Measurements from ENCODE around the gene TMEM253.

The TMEM253 gene

DNA sequence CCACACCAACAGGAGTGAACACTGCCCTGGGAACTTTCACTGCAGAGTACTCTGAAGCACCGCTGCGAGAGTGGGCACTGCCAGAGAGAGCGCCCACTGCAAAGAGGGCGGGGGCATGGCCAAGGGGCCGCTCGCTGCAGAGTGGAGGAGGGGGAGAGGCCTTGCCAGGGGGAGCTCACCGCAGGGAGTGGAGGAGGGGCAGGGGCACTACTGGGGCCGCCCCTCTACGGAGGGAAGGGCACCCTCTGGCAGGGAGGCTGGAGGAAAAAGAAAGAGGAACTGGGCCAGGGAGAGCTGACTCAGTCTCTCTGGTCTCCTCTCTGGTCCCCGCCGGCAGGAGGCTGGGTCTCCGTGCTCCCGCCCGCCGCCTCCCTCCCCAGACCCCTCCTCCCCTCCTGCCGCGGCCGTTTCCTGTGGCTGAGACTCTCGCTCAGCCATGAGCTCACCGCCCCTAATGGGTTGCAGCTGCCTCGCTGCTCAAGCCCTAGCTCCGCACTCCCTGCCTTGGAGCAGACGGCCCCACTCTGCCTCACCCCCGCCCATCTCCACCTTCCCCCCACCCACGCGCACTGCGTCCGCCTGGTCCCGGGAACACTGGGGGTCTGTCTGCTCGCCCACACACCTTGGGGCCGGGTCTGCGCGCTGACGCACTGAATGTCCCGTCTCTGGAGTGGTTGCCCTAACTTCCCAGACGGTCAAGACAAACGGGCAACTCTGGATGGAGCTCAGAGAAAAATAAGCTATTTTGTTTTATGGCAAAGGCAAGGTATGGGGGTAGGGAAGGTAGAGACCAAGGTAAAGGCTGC, 29.4 kb upstream of the TMEM253 start:
- no peak for DNase-seq (ENCODE audit: low read depth)

DNA sequence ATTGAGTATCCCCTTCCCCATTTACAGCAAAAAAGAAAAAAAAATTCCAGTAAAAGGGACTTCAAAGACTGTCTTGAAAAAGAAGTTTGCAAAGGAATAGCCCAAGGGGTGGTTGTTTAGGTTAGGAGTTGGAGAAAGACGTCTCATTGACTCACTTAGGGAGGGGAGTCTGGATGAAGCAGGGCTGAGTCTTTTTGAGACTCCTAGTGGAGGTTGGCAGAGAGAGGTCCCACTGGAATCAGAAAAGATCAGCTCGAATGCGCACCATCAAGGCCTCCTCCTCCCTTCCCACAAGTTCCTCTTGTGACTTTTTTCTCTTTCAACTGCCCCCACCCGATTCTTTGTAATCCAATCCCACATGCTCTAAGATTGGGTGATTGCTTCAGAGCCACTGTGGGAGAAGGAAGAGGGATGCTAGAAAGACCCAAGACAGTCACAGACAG, 28.8 kb upstream of the TMEM253 start:
- no peak for DNase-seq (ENCODE audit: low read depth)

DNA sequence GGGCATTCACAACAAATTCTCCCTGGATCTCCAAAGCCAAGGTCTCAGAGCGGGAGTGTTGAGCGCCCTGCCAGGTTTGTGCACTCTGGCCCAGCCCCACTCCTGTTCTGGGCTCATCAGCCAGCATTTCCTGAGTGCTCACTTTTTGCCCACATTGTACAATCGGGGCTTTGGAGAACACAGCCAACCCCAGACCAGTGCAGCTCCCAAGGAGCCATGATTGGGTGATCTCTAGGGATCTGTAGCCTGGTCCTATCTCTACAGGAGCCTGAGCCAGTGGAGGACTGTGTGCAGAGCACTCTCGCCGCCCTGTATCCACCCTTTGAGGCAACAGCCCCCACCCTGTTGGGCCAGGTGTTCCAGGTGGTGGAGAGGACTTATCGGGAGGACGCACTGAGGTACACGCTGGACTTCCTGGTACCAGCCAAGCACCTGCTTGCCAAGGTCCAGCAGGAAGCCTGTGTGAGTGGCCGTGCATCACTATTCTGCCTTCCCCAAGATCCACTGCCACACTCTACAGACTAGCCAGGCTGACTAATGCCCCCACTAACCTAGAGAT, 28.0 kb upstream of the TMEM253 start:
- no peak for DNase-seq (ENCODE audit: low read depth)

DNA sequence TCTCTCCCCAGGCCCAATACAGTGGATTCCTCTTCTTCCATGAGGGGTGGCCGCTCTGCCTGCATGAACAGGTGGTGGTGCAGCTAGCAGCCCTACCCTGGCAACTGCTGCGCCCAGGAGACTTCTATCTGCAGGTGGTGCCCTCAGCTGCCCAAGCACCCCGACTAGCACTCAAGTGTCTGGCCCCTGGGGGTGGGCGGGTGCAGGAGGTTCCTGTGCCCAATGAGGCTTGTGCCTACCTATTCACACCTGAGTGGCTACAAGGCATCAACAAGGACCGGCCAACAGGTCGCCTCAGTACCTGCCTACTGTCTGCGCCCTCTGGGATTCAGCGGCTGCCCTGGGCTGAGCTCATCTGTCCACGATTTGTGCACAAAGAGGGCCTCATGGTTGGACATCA, 26.9 kb upstream of the TMEM253 start:
- DNase-seq (ENCODE audit: low read depth): no peak

DNA sequence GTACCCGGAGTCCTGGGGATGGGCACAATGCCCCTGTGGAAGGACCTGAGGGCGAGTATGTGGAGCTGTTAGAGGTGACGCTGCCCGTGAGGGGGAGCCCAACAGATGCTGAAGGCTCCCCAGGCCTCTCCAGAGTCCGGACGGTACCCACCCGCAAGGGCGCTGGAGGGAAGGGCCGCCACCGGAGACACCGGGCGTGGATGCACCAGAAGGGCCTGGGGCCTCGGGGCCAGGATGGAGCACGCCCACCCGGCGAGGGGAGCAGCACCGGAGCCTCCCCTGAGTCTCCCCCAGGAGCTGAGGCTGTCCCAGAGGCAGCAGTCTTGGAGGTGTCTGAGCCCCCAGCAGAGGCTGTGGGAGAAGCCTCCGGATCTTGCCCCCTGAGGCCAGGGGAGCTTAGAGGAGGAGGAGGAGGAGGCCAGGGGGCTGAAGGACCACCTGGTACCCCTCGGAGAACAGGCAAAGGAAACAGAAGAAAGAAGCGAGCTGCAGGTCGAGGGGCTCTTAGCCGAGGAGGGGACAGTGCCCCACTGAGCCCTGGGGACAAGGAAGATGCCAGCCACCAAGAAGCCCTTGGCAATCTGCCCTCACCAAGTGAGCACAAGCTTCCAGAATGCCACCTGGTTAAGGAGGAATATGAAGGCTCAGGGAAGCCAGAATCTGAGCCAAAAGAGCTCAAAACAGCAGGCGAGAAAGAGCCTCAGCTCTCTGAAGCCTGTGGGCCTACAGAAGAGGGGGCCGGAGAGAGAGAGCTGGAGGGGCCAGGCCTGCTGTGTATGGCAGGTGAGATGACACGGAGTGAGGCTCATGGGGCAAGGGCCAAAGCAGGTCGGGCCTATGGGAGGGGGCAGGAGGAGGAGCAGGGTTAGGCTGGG, 26.2 kb upstream of the TMEM253 start:
- no peak for DNase-seq (ENCODE audit: low read depth)

DNA sequence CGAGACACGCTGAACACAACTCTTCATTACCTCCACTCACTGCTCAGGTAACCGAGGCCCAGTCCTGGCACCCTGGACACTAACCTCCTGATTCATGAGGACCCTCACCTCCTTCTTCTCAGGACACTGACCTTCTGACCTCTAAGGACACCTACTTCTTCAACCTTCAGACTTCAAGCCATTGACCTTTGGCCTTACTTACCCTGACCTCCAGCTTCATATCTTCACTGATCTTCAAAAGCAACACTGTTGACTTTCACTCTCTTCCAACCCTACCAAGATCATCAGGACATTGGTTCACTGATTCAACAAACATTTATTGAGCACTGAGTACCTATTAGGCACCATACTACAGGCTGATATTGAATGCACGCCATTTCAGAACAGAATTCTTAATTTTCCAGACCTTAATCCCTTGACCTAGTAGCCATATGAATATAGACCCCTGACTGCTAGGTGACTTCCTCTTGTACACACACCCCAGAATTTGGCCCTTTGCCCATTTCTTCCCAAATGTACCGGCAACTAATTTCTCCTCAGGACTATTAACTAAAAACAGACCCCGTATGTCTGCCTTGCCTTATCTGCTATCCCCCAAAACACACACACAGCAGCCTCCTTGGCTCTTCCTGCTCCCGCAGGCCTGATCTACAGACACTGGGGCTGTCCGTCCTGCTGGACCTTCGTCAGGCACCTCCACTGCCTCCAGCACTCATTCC, 25.0 kb upstream of the TMEM253 start:
- no peak for DNase-seq (ENCODE audit: low read depth)

DNA sequence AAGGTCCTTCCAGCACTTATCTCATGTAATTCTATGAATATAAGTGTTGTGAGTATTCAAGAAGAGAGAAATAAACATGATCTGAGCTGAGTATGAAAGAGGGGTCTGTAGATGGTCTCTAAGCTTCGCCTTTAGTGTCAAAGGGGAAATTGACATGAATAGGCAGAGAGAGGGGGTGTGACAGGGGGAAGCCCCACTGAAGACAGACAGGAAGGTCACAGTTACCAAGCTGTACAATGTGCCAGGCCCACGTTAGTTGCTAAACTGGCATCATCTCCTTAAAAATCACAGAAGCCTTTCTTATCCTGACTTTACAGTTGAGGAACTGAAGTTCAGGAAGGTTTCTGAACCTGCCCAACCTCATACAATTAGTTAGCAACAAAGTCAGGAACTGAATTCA, 23.2 kb upstream of the TMEM253 start:
- no peak for DNase-seq (ENCODE audit: low read depth)

DNA sequence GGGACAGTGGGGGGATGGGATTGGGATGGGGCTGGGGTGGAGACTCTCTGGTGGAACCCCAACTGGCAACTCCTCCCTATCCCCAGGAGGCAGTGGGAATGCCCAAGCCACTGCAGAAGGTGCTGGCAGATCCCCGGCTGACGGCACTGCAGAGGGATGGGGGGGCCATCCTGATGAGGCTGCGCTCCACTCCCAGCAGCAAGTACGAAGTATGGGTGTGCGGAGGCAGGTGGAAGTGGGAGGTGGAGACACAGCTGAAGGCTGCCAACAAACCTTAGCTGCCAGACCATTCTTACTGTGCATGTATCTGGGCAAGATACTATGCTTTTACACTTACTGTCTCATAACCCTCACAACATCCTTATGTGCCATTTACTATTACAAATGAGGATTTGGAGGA, 22.6 kb upstream of the TMEM253 start:
- no peak for DNase-seq (ENCODE audit: low read depth)

DNA sequence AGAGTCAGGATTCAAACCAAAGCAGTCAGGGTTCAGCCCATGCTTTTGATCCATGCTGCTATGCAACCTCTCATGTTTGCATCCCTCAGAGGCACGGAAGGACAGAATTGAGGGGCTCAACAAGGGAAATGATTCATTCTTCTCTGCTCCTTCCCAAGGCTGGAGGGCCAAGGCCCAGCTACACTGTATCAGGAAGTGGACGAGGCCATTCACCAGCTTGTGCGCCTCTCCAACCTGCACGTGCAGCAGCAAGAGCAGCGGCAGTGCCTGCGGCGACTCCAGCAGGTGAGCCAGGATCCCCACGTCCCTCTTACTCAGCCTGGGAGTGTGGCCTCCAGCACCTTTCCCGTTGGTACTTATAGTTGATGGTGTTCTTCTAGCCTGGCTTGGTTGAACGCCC, 22.1 kb upstream of the TMEM253 start:
- no peak for DNase-seq (ENCODE audit: low read depth)

DNA sequence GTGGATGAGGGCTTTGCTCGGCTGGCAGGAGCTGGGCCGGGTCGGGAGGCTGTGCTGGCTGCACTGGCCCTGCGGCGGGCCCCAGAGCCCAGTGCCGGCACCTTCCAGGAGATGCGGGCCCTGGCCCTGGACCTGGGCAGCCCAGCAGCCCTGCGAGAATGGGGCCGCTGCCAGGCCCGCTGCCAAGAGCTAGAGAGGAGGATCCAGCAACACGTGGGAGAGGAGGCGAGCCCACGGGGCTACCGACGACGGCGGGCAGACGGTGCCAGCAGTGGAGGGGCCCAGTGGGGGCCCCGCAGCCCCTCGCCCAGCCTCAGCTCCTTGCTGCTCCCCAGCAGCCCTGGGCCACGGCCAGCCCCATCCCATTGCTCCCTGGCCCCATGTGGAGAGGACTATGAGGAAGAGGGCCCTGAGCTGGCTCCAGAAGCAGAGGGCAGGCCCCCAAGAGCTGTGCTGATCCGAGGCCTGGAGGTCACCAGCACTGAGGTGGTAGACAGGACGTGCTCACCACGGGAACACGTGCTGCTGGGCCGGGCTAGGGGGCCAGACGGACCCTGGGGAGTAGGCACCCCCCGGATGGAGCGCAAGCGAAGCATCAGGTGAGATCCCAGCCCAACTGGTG, 19.2 kb upstream of the TMEM253 start:
- DNase-seq (ENCODE audit: low read depth): no peak

DNA sequence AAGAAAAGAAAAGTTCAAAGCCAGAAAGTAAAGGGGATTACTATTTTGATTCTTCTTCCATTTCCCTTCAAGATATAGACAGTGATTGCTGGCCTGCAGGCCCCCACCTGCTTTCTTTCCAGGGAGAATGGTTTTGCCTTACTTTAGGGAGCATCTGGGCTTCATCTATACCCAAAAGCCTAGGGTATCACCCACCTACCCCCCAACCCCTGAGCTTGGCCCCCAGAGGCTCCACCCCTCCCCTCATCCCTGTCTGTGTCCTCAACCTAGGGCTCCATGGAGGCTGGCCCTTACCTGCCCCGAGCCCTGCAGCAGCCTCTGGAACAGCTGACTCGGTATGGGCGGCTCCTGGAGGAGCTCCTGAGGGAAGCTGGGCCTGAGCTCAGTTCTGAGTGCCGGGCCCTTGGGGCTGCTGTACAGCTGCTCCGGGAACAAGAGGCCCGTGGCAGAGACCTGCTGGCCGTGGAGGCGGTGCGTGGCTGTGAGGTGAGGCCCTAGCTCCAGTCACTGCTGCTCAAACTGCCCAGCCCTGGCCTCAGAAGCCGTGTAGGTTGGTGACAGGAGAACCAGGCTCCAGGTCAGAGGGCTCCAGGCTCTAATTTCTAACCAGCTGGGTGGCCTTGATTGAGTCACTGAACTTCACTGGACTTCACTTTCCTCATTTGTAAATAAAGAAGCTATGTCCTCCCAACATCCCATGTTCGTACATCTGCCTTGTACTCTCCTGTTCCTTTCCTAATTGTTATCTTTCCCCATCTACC, 17.1 kb upstream of the TMEM253 start:
- no peak for DNase-seq (ENCODE audit: low read depth)

DNA sequence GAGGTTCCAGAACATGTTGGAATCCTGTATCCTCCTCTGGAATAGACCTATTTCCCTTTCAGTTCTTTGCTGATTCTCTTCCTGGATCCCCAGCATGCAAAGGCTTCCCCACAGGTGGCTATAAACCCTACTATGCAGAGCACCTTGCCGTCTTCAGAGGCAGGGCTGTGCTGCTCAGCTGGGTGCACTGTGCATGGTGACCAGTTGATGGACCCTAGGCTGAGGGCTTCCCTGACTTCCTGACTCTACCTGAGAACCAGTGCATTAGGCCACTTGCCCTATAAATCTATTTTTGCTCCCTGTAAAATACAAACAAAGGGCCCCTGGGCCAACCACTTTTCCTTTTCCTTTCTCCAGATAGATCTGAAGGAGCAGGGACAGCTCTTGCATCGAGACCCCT, 16.5 kb upstream of the TMEM253 start:
- no peak for DNase-seq (ENCODE audit: low read depth)

DNA sequence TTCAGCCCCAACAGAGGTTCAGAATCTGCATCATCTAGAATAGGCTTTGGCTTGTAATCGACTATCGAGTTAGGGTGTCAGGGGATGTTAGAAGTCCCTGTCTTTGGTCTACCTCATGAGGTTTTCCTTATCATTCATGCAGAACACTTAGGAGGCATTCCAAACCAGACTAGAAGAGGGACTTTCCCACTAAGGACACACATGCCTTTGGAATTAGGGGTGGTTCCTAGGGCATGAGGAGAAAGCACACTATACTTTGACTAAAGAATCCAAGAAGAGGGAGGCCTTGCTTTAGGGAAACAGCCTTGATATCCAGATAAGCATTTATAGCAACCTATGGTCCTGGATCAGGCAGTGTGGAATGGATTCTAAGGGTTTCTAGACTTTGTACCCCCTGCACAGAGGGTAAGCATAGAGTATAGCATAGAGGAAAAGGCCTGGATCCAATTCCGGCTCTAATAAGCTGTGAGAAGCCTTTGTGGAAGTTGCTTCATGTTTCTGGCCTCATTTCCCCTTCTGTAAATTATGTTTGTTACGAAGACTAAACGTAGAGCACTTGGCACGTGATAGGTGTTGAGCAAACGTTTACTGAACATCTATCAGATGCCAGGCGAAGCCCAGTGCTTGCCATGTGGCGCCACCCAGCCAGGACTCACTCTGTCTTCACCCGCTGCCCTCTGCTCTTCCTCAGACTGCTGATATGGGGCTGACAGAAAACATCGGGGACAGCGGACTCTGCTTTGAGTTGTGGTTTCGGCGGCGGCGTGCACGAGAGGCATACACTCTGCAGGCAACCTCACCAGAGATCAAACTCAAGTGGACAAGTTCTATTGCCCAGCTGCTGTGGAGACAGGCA, 15.6 kb upstream of the TMEM253 start:
- no peak for DNase-seq (ENCODE audit: low read depth)

DNA sequence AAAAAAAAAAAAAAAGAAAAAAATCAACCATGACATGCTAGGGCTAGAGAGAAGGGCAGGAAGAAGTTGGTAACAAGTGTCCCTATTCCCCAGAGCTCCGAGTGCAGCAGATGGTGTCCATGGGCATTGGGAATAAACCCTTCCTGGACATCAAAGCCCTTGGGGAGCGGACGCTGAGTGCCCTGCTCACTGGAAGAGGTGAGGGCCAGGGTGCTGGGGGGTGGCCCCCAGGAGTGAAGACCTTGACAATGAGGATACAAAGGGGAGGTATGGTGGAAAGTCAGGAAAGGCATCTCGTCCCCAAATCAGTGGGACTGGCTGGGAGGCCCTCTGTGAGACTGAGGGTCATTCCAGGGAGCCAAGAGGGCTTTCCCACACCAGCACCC, 14.0 kb upstream of the TMEM253 start:
- no peak for DNase-seq (ENCODE audit: low read depth)

DNA sequence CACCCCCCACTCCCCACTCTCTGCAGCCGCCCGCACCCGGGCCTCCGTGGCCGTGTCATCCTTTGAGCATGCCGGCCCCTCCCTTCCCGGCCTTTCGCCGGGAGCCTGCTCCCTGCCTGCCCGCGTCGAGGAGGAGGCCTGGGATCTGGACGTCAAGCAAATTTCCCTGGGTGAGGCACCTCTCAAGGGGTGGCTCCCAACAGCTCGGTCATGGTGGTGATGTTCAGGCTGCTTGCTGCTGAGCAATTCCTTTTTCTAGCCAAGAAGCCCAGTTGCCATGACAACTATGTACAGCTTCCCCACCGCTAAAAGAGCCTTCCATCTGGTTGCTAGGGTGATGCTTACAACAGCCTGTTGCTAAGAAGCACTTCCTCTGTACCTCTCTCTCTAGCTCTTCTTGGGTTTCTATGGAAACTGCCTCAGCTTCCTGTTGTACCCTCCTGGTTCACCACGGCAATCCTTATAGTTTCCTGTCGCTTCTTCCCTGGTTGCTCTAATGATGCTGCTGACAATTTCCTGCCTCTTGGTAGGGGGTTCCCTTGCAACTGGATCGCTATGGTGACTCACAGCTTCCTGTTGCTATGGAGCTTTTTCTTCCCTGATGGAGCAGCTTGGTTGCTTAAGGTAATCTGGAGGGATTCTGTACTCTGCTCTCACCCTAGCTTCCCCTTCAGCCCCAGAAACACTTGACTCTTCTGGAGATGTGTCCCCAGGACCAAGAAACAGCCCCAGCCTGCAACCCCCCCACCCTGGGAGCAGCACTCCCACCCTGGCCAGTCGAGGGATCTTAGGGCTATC, 13.4 kb upstream of the TMEM253 start:
- no peak for DNase-seq (ENCODE audit: low read depth)

DNA sequence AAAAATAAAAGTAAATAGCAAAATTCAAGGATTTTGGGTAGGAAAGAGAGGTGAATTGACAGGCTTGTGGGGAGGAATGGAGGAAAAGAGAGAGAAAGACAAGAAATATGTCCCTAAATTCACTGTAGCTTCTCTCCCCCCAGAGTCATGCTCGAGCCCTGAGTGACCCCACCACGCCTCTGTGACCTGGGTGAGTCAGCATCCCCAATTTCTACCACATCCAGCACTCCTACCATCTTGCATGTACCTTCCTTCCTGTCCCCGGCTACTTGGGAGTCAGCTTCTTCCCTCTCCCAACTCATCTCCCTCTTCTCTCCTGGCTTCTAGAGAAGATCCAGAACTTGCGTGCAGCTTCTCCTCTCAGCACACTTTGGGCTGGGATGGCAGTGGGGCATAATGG, 12.2 kb upstream of the TMEM253 start:
- no peak for DNase-seq (ENCODE audit: low read depth)

DNA sequence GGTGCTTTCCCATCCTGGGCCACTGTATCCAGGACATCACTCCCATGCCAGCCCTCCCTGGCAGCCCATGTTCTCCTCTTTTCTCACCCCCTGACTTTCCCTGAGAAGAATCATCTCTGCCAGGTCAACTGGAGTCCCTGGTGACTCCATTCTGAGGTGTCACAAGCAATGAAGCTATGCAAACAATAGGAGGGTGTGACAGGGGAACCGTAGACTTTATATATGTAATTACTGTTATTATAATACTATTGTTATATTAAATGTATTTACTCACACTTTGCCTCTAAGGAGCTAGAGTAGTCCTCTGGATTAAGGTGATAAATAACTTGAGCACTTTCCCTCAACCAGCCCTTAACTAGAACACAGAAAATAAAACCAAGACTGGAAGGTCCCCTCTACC, 11.6 kb upstream of the TMEM253 start:
- no peak for DNase-seq (ENCODE audit: low read depth)

DNA sequence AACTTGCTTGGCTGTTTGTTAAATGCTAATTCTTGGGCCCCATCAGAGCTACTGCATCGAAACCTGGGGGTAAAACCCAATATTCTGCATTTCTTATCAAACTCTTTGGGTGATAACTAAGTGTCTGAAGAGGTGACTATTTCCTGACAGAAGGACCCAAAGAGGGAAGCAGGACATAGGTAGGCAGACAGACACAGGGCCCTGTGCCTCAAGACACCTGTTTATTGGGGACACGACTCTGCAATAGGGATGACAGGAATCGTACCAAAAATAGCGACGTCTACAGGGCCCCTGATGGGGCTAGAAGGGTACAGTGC, 11.0 kb upstream of the TMEM253 start:
- no peak for DNase-seq (ENCODE audit: low read depth)

DNA sequence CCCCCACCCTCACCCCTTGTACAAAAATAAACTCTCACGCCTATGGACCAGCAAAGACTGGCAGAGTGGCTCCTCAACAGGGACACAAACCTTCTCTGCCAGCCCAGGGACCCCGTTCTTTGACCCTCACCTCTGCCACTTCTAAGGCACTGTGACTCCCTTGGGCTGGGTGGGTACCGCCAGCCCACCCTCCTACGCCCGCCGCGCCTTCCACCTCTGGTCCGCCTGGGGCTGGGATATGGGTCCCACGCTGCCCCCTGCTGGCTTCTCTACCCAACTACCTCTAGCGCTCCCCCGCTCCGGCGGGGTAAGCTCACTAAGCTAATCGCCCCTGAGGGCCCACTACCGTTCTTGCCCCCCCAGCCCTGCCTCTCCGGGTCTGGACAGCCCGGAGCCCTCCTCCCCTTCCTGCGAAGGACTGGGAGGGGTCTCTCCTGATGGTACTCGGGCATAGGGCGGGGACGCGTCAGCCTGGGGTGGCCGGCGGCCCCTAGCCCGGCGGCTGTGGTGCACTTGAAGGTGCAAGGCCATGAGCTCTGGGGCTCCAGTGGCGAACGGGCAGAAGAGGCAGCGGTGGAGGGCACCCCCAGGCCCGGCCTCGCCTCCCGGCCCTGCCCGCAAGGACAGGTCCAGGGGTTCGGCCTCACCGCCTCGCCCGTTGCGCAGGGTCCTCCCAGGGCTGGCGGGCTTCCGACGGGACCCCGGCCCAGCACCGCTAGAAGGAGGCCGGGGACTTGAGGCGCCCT, 10.5 kb upstream of the TMEM253 start:
- DNase-seq (ENCODE audit: low read depth): no peak

Data from HS-27A (cell line).